Erythroblast (primary cell): ENCODE measurements around the gene MAGT1.
"Not testable (repeated sequence)": the region's sequence is repeated elsewhere in the genome, so short reads cannot be mapped to it uniquely, and the experiment has no call there.

Source experiments
- DNase-seq, 2 experiments: peaks; one replicate each; lab custom pipeline; 2025; lab: John Stamatoyannopoulos, UW
- GATA1 ChIP-seq: IDR thresholded peaks from 2 replicates; pipeline ENCODE4 v1.6.1; 2011; ENCODE audit warnings: low read depth, mild to moderate bottlenecking, control low read depth, low read length, moderate library complexity
- POLR2A ChIP-seq: IDR thresholded peaks from 2 replicates; pipeline ENCODE4 v1.6.1; 2011; ENCODE audit warnings: mild to moderate bottlenecking, low read length

MAGT1 gene

DNA sequence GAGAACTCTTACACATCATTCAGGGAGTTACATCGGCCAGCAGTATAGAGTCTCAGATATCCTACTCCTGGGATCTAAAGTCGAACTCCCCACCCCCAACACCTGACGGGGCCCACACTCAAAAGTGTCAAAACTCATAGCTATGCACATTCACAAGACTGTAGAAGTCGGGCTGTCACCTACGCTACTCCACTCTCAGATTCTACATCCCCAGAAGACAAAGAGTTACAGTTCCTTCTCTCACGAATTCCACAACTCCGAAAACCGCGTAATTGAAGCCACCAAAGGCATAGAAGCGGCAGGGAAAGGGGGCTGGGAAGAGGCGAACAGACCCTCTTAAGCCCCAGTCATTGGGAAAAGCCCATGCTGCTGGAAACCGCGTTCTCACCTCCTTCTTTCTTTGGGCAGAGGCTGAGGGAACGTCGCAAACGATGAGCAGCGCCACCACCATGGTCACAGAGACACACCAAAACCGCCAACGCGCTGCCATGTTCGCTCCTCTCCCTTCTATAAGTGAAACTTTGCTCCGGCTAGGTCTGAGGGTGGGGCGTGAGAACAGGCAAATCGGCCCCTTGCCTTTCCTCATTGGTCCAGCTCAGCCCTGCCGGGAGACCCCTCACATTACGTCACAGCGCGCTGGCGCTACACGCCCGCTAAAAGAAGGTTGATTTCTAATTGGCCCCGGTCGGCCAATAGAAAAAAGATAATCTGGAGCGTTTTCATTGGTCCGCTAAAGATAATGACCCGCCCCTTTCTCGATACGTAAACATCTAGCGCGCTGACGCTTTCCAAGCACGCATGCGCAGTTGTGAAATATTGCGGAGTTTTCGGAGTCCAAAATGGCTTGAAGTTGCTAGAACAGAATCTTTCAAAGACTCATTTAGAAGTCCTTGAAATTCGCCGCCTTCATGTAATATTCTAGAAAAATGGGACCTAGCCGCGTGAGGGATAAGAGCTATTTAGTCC lies at the start of gene MAGT1:
MAGT1 (minus strand) TSS at position 515 of the 966 bp plus-strand sequence; CDS start at position 490, 25 bp downstream.
- TF ChIP-seq POLR2A (peak; percentile 95), GATA1 (no peak)
- DNase-seq: peak; percentile 97 to 98

DNA sequence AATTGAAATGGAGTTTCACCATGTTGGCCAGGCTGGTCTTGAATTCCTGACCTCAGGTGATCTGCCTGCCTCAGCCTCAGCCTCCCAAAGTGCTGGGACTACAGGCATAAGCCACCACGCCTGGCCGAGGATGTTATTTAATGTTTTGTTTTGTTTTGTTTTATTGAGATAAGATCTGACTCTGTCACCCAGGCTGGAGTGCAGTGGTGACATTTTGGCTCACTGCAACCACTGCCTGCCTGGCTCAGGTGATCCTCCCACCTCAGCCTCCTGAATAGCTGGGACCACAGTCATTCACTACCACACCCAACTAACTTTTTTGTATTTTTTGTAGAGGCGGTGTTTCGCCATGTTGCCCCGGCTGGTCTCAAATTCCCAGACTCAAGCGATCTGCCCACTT lies 49.8 kb upstream of the MAGT1 start:
- not testable (repeated sequence) for DNase-seq

DNA sequence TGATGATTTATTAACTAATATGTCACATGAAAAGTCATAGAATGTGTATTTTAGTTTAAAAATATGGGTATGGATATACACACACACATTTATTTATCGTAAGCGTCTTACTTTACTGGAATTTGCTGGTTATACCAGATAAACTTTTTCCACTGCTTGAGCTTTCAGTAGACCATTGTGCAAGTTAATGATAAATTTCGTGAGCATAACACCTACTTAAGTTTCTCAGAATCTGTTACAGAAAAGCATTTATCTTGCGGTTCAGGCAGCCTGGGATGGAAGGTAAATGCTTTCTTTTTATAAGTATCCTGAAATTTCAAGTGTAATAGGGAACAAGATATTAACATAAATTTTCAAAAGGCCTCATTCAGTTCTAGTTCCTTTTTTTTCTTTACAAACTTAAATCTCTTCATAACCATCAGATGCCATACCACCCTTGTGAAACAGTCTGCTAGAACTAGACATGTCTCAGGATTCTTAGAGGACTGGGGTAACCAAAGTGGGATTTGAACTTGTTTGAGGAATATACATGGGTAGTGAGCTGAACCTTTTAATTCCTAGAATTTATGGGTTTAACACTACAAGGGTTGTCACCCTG lies 42.9 kb upstream of the MAGT1 start:
- TF ChIP-seq POLR2A: no peak
- no peak for TF ChIP-seq GATA1
- peak; percentile 67 to 84 for DNase-seq

GRCh38 chrX:77937291-77937690 lies 42.1 kb upstream of the MAGT1 start:
- no peak for TF ChIP-seq GATA1
- no peak for TF ChIP-seq POLR2A
- peak; percentile 32 to 43 for DNase-seq

- TF ChIP-seq POLR2A (no peak), GATA1 (no peak)
- DNase-seq: no peak
Observed at GRCh38 chrX:77936299-77936698, 41.1 kb upstream of the MAGT1 start.

DNA sequence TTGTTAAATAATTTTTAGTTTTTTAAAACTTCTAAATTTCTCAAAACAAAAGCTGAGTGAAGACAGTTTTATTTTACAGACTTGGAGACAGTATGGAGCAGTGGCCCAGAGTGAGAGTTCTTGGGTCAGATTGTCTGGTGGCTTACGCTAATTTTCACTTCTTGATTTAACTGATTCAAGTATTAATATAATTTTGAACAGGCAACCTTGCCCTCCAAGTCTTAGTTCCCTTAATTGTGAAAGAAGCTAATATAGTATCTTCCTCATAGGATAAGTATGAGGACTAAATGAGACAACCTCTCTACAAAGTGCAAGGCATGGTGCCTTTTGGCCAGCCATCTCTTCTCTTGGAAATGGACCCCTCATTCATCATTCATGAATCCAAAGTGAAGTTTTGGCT lies 40.7 kb upstream of the MAGT1 start:
- TF ChIP-seq GATA1 (no peak), POLR2A (no peak)
- no peak for DNase-seq

DNA sequence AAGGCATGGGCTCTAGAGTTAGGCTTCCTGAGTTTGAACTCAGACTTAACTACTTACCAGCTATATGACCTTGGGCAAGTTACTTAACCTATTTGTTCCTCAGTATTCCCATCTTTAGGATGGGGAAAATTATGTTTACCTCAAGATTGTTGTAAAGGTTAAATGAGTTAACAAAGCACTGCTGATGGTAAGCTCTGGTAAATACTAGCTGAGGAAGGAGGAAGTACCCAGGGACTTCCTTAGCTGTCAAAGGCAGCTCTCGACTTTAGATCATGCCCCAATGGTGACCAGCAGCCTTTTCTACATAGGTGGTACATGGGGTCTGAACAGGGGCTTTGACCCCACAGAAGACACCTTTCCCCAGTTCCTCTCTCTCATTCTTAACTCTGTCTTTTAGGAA lies 35.3 kb upstream of the MAGT1 start:
- DNase-seq: peak in 1 of 2 experiments; percentile 1
- TF ChIP-seq GATA1 (no peak), POLR2A (no peak)

GRCh38 chrX:77925764-77926163 lies 30.5 kb upstream of the MAGT1 start:
- TF ChIP-seq POLR2A (no peak), GATA1 (no peak)

DNA sequence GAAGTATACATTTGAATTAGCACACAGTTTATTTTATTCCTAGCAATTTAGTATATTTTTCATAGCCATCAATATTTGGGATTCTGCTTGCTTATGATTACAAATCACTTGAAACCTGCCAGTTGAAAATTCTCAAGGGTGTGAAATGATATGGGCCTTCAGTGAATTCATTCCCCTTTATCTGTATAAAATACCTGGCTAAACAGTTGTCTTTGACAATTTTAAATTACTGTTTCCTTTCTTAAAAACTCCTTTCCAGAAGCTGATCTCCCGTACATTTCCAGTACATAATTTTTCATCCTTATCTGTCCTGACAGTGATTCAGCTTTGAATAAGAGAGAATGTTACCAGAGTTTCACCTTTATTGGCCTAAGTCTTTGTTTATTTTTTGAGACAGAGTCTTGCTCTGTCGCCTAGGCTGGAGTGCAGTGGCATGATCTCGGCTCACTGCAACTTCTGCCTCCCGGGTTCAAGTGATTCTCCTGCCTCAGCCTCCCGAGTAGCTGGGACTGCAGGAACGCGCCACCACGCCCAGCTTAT lies 29.2 kb upstream of the MAGT1 start:
- no peak for TF ChIP-seq GATA1
- DNase-seq: peak in 1 of 2 experiments; percentile 8

More at GRCh38 chrX:77925764-77926163, 30.5 kb upstream of the MAGT1 start:
- no peak for DNase-seq

GRCh38 chrX:77922787-77923186 lies 27.6 kb upstream of the MAGT1 start:
- no peak for TF ChIP-seq POLR2A
- no peak for TF ChIP-seq GATA1

GRCh38 chrX:77919370-77919769 lies 24.1 kb upstream of the MAGT1 start:
- DNase-seq: peak in 1 of 2 experiments; percentile 28

More at GRCh38 chrX:77922787-77923186, 27.6 kb upstream of the MAGT1 start:
- DNase-seq: peak; percentile 66 to 80

- TF ChIP-seq GATA1 (no peak), POLR2A (no peak)
- DNase-seq: no peak
Observed at GRCh38 chrX:77918568-77918967, 23.3 kb upstream of the MAGT1 start.

DNA sequence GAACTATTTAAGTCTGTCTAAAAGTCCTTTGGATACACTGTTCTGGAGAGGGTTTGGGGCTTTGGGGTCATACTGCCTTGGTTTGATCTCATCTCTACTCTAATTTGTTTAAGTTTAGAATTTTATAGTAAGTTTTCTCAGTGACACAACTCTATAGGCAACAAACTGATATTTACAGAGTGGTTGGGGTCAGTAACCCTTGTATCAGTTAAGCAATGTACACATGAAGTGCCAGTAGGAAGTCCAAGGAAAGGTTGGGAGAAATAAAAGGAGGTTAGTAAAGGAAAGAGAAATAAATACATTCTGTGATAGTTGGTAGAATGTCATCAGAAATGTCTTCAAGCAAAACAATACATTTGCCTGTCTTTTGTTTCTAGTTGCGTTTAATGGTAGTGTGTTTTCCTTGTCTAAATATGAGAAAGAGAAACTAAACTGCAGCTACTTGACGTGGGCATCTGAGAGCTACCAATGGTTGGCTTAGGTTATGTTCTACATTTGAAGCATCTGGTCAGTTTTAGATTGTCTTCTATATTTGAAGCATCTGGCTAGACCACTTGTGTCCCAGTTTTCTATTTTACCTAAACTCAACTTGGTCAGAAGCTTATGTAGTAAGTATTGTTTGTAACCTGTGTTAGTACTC lies 22.2 kb upstream of the MAGT1 start:
- no peak for TF ChIP-seq POLR2A
- TF ChIP-seq GATA1: no peak
- no peak for DNase-seq
